H1 (cell line): Measurements from ENCODE around the gene RBM19. TPM values are rescaled to one million over a fixed set of nuclear protein-coding genes. Genes with fewer than 3 reads are reported as not detected.

Experiments
- EP300 ChIP-seq, 2 experiments: IDR thresholded peaks; 1 replicate in 1 of 2; 2 replicates in 1 of 2; pipeline ENCODE4 v1.6.1; 2011 to 2012; ENCODE audit warnings: low read depth in 2 of 2, low read length in 2 of 2, mild to moderate bottlenecking in 2 of 2, borderline replicate concordance in 1 of 2, inconsistent platforms in 1 of 2, moderate library complexity in 1 of 2
- KDM1A ChIP-seq: fragments of 200-600, 300-600 bp; sonication (generic); IDR thresholded peaks from 2 replicates; pipeline ENCODE4 v1.7.1; 2016; ENCODE audit warnings: mild to moderate bottlenecking, low read length, borderline replicate concordance
- polyA plus RNA-seq, 7 experiments: library from polyadenylated mRNA; depleted of rRNA in 3 of 7; stranded (reverse) in 5 of 7; unstranded in 2 of 7; fragments of >200 nt in 5 of 7; fragments of 200-250 nt in 2 of 7; gene quantifications; 1 replicate in 5 of 7; 2 replicates in 1 of 7; 4 replicates in 1 of 7; pipeline versions ENCODE4 v1.2.1 to v1.2.3, GENCODE V29; 2011 to 2013; ENCODE audit warnings: missing spikeins in 2 of 7, mixed read lengths in 2 of 7
- total RNA-seq: library from RNA; stranded (reverse); fragmentation: NEBNext Ultra II Directional; extraction: Animal tissue kit (Norgen Biotek cat#: 25700); gene quantifications from 2 replicates; pipeline ENCODE4 v1.2.1, GENCODE V29; 2021

RBM19 gene
- total and polyA plus RNA-seq, 2 of the 8 experiments (the other 6 are each of a cell fraction or from before 2014, with no cell fraction given): 23.4 to 61.9 TPM

- TF ChIP-seq EP300 (IDR thresholded peaks at IDR 0.05; ENCODE audit: borderline replicate concordance in 1 of 2, low read depth in 2 of 2, low read length in 2 of 2) (no peak), KDM1A (no peak)
Observed at GRCh38 chr12:113946175-113946574, 19.9 kb downstream of the RBM19 start (continued).
